HUES64 (cell line): ENCODE data around the gene KCNAB2.
"Not testable (repeated sequence)": the region's sequence is repeated elsewhere in the genome, so short reads cannot be mapped to it uniquely, and the experiment has no call there.

Source experiments
- H3K27ac ChIP-seq: 2 replicates; pipeline ENCODE4 v1.7.0; 2013; ENCODE audit warnings: low read depth, low read length, inconsistent platforms
- H3K27me3 ChIP-seq: 2 replicates; pipeline ENCODE4 v1.6.1; 2013; ENCODE audit warnings: mild to moderate bottlenecking, low read length; ENCODE audit not compliant: insufficient read depth
- H3K36me3 ChIP-seq: 2 replicates; pipeline ENCODE4 v1.6.1; 2013; ENCODE audit warnings: mild to moderate bottlenecking, low read length; ENCODE audit not compliant: insufficient read depth
- H3K4me1 ChIP-seq: 2 replicates; pipeline ENCODE4 v1.6.1; 2013; ENCODE audit warnings: mild to moderate bottlenecking, low read length, moderate library complexity; ENCODE audit not compliant: insufficient read depth
- H3K4me3 ChIP-seq: 2 replicates; pipeline ENCODE4 v1.5.1; 2013; ENCODE audit warnings: mild to moderate bottlenecking, low read length, moderate library complexity
- H3K9ac ChIP-seq: 2 replicates; pipeline ENCODE4 v1.6.1; 2013; ENCODE audit warnings: mild to moderate bottlenecking, low read depth, low read length
- H3K9me3 ChIP-seq: 2 replicates; pipeline ENCODE4 v1.6.1; 2013; ENCODE audit warnings: low read depth, low read length; ENCODE audit not compliant: insufficient read depth
- WGBS: fragments of 150-250, 120-280 bp; methylation state at CpG from one replicate; pipeline ENCODE4 v1.1.7; 2013; ENCODE audit warnings: missing lambda C conversion rate; 5-methylcytosine and 5-hydroxymethylcytosine counted together

Gene KCNAB2

DNA sequence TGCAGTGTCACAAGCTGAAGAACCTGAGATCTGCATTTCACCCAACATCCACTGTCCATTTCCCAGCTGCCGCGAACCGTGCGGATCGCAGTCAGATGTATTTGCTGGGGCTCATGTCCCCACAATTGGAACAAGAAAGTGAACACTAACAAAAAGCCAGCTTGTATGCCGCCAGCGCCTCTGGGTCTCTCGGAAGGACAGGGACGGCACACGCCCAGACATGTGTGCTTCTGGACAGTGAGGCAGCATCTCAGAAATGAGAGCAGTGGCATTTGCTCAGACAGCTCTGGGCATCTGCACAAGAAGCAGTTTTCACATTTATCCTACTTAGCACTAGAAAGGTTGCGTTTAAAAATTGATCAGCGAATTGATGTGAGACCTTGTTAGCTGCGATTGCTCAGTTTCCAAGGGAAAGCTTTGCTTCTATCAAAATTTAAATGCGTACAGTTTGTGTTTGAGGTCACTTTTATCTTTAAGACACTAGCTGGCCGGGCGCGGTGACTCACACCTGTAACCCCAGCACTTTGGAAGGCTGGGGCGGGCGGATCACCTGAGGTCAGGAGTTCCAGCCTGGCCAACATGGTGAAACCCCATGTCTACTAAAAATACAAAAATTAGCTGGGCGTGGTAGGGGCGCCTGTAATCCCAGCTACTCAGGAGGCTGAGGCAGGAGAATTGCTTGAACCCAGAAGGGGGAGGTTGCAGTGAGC is 28.7 kb downstream of the KCNAB2 start:
- Histone ChIP-seq H3K27me3 (no peaks in the 10 kb centered on the region), H3K9ac (no peak overlapping the region), H3K27ac (no peak overlapping the region), H3K36me3 (no peaks in the 10 kb centered on the region), H3K4me3 (no peak overlapping the region), H3K4me1 (no peaks in the 10 kb centered on the region), H3K9me3 (no peaks in the 10 kb centered on the region)
- WGBS = 95% methylated on average over 21 of the region's 21 CpGs

DNA sequence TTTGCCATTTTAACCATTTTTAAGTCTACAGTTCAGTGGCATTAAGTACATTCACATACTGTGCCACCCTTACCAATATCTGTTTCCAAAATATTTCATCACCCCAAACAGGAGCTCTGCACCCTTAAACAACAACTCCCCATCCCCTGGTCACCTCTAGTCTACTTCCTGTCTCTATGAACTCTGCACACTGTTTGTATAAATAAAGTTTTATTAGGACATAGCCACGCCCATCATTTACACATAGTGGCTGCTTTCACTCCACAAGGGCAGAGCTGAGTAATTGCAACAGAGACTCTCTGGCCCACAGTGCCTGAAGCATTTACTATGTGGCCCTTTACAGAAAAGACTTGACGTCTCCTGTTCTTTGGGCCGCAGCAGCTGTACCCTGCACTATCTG is 30.1 kb downstream of the KCNAB2 start:
- H3K4me3 ChIP-seq = no peak overlapping the region
- H3K36me3 ChIP-seq = no peaks in the 10 kb centered on the region
- no peaks in the 10 kb centered on the region for H3K27me3 ChIP-seq
- H3K27ac ChIP-seq = no peak overlapping the region
- H3K4me1 ChIP-seq = no peaks in the 10 kb centered on the region
- no peak overlapping the region for H3K9ac ChIP-seq
- no peaks in the 10 kb centered on the region for H3K9me3 ChIP-seq
- WGBS = 90% methylated on average over 3 of the region's 3 CpGs

DNA sequence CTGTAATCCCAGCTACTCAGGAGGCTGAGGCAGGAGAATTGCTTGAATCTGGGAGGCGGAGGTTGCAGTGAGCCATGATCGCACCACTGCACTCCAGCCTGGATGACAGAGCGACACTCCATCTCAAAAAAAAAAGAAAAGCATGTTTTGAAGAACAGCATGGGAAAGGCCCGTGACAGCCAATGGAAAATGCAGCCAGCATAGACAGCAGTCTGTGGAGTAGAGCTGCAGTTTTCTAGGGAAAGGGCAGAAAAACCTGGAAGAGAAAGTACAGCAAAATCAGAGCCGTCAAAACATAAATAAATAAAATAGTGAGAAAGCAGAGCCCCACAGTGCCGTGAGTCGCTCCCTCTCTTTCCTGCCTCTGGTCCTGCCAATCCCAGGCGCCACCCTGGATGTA is 31.4 kb downstream of the KCNAB2 start:
- WGBS = 90% methylated on average over 8 of the region's 8 CpGs
- H3K9ac ChIP-seq, H3K9me3 ChIP-seq, H3K4me1 ChIP-seq, H3K27me3 ChIP-seq, H3K27ac ChIP-seq, H3K4me3 ChIP-seq, H3K36me3 ChIP-seq: not testable (repeated sequence)

DNA sequence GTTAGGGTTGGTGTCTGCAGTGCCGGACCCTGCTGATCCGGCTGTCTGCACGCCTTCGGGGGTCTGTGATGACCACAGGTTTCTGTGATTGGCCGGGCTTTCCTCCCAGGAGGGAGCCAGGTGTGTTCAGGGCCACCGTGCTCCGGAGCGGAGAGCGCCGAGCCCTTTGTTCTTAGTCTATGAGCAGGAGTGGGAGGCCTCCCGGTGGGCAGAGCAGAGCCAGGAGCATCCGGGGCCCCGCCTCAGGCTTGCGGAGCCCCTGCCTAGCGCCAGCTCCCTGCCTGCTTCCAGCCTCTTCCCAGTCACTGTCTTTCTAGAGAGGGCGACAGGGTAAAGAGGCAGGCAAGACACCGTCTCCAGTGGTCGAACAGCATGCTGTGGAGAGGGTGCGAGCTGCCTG is 31.8 kb downstream of the KCNAB2 start:
- Histone ChIP-seq H3K27ac (no peak overlapping the region), H3K4me1 (no peaks in the 10 kb centered on the region), H3K27me3 (no peaks in the 10 kb centered on the region), H3K36me3 (no peaks in the 10 kb centered on the region), H3K4me3 (no peak overlapping the region), H3K9me3 (no peaks in the 10 kb centered on the region), H3K9ac (no peak overlapping the region)
- WGBS = 67% methylated on average over 19 of the region's 19 CpGs

DNA sequence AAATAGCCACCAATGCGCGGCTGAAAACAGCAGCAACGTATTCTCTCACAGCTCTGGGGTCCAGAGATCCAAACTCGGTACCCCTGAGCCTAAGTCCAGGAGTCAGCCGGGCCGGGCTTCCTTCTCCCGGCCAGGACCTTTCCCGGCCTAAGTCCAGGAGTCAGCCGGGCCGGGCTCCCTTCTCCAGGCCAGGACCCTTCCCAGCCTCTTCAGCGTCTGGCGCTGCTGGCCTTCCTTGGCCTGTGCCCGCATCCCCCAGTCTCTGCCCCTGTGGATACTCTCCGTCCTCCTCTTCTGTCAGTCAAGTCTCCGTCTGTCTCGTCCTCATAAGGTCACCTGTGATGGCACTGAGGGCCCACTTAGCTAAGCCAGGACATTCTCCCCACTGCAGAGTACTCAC is 32.2 kb downstream of the KCNAB2 start:
- 92% methylated on average over 16 of the region's 16 CpGs for WGBS
- no peaks in the 10 kb centered on the region for H3K4me1 ChIP-seq
- no peak overlapping the region for H3K9ac ChIP-seq
- H3K9me3 ChIP-seq = no peaks in the 10 kb centered on the region
- no peaks in the 10 kb centered on the region for H3K36me3 ChIP-seq
- H3K27me3 ChIP-seq = no peaks in the 10 kb centered on the region
- no peak overlapping the region for H3K4me3 ChIP-seq
- H3K27ac ChIP-seq = no peak overlapping the region

DNA sequence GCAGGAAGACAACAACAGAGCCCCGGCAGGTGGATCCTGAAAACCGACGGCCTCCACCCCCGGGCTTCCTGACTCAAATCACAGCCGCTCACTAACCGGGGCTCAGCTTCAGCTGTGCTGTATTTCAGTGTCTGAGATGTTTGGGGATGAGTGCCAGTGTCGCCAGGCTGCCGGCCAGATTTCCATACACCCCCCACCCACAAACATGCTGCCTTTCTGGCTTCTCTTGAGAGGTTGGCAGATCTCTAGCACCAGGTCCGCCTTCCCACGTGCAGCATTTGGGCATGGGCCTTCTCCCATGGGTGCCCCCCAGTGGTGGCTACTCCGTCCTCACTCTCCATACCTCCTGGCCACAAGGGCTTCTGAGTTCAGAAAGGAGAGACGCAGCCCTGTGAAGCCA is 34.8 kb downstream of the KCNAB2 start:
- Histone ChIP-seq H3K36me3 (no peaks in the 10 kb centered on the region), H3K27ac (no peak overlapping the region), H3K9ac (no peak overlapping the region; the same call in 1 of the 2 replicates), H3K4me1 (0 out of 2 replicates have a peak, but pooled peaks cover 6% of the 10 kb centered on the region), H3K9me3 (no peaks in the 10 kb centered on the region), H3K4me3 (no peak overlapping the region), H3K27me3 (no peaks in the 10 kb centered on the region)
- 61% methylated on average over 12 of the region's 12 CpGs for whole genome bisulfite sequencing

DNA sequence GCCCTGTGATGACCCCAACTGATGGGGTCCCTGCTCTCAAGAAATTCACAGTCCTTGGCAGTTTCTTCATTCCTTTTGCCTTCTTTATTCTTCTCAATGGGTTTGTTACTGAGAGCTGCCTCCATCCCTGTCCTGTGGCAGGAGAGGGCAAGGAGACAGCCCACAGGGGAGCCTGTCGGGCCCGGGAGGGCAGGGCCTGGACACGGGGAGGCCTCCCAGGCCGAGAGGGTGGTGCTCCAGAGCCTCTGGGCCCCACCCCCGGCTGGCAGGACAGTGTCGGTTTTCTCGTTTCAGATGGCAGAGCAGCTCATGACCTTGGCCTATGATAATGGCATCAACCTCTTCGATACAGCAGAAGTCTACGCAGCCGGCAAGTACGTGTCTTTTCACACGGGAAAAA is 36.2 kb downstream of the KCNAB2 start:
- WGBS = 89% methylated on average over 12 of the region's 12 CpGs
- 0 out of 2 replicates have a peak, but pooled peaks cover 6% of the 10 kb centered on the region for H3K4me1 ChIP-seq
- no peak overlapping the region for H3K9ac ChIP-seq
- H3K36me3 ChIP-seq = no peaks in the 10 kb centered on the region
- no peak overlapping the region for H3K27ac ChIP-seq
- no peak overlapping the region for H3K4me3 ChIP-seq
- H3K9me3 ChIP-seq = no peaks in the 10 kb centered on the region
- no peaks in the 10 kb centered on the region for H3K27me3 ChIP-seq

DNA sequence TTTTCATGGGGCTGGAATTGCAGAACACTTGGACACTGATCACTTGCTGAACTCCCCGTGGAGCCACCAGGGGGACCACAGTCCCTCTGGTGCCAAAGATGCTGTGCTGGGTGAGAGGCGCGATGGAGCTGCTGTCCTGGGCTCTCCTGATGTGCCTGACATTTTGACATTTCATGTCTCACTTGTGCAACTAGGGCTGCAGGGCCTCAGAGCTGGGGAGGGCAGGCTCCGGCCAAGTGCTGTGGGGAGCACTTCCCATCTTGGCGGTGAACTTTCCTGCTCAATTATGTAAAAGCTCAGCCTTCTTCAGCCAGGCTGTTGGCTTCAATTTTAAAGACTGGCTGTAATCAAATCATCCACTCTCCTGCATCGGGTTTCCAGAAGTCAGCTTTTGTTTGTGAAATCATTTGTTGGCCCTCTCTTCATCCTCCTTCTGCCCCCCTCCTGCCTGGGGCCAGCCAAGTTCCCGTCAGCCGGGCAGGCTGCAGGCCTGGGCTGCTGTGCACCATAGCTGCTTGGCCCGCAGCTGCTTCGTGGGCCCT is 36.8 kb downstream of the KCNAB2 start:
- 86% methylated on average over 10 of the region's 10 CpGs for WGBS
- no peaks in the 10 kb centered on the region for H3K27me3 ChIP-seq
- H3K9ac ChIP-seq = no peak overlapping the region

DNA sequence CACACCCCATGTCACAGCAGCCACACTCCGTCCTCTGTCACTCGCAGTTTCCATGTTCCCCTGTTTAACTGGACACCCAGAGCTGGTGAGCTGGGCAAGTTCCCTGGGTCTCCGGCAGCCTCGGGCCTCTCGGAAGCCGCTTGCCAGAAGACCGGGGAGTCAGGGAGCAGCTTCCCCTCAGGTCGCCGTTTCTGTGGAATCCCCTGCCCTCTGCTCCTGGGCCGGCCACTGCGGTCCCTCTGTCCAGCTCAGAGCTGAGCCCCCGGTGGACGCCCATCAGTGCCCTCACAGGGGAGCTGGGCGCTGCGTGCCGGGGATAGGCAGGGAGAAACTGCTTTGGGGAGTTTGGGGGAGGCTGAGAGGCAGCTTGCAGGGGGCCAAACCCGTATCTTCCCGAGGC is 37.7 kb downstream of the KCNAB2 start:
- Histone ChIP-seq H3K4me1 (0 out of 2 replicates have a peak, but pooled peaks cover 6% of the 10 kb centered on the region), H3K27ac (peak overlapping the region; percentile 29; the same call in 1 of the 2 replicates), H3K4me3 (no peak overlapping the region), H3K9me3 (no peaks in the 10 kb centered on the region), H3K36me3 (no peaks in the 10 kb centered on the region), H3K27me3 (no peaks in the 10 kb centered on the region), H3K9ac (no peak overlapping the region)
- 84% methylated on average over 18 of the region's 18 CpGs for WGBS

More for the DNA sequence above, 36.8 kb downstream of the KCNAB2 start:
- no peaks in the 10 kb centered on the region for H3K36me3 ChIP-seq
- H3K4me3 ChIP-seq = no peak overlapping the region
- 0 out of 2 replicates have a peak, but pooled peaks cover 6% of the 10 kb centered on the region for H3K4me1 ChIP-seq
- no peak overlapping the region for H3K27ac ChIP-seq
- H3K9me3 ChIP-seq = no peaks in the 10 kb centered on the region

DNA sequence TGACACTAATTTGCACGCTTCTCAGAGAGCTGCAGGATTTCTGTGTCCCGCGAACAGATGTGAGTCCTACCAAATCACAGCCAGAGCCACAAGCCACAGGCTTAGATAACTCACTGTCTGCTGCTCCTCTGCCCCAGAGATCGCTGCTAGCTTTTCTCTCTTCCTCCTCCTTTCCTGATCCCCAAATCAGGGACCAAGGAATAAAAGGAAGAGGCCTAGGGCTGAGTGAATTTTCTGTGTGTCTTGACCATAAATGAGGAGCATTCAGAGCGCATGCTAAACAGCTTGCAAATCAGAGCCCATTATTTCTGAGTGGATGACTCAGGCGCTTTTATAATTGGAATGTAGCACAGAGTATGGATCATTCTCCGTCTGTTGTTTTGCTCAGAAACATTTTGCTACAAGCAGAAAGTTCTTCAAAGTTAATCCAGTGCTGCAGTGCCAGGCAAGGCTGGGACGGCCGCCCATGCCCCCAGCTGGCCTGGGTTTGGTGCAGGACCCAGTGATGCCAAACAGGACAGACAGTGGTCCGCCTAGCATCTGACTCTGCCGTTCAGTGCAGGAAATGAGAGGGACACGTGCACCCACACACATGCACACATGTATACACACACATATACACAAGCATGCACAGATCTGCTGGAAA is 38.2 kb downstream of the KCNAB2 start:
- H3K27me3 ChIP-seq = no peaks in the 10 kb centered on the region
- 0 out of 2 replicates have a peak, but pooled peaks cover 6% of the 10 kb centered on the region for H3K4me1 ChIP-seq
- WGBS = 78% methylated on average over 12 of the region's 12 CpGs
- no peaks in the 10 kb centered on the region for H3K9me3 ChIP-seq
- peak overlapping the region; percentile 29; the same call in 1 of the 2 replicates for H3K27ac ChIP-seq
- H3K4me3 ChIP-seq = no peak overlapping the region
- no peak overlapping the region for H3K9ac ChIP-seq
- no peaks in the 10 kb centered on the region for H3K36me3 ChIP-seq

DNA sequence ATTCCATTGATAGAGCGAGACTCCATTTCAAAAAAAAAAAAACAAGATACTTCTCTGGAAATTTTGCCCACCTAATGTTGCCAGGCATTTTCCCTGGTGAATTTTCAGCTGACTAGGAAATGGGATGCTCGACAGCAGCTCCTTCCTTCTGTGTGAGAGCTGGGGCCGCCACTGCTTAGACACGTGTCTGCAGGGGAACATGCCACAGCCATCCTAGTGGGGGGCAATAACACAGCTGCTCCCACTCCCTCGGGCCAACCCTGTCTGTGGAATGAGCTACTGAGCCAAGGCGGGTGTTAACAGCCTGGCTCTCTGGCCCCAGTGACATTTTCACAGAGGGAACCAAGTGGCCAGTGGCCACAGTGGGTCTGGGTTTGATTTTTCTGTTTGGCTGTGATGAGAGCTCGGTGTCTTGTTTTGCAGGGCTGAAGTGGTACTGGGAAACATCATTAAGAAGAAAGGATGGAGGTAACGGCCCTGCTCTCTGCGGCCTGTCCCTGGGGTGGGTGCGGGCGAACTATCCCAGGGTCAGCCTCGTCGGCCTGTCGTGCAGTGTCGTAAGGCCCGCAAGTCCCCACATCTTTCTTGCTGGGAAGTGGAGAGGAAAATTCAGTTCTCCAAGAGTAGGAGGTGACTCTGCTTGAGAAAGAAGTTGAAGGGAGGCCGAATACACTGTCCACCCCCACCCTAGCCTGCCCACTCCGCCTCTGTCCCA is 39.2 kb downstream of the KCNAB2 start:
- no peak overlapping the region for H3K9ac ChIP-seq
- 92% methylated on average over 18 of the region's 18 CpGs for WGBS
- no peaks in the 10 kb centered on the region for H3K9me3 ChIP-seq
- H3K36me3 ChIP-seq = no peaks in the 10 kb centered on the region
- no peak overlapping the region for H3K4me3 ChIP-seq
- H3K27ac ChIP-seq = no peak overlapping the region
- H3K4me1 ChIP-seq = 0 out of 2 replicates have a peak, but pooled peaks cover 6% of the 10 kb centered on the region
- H3K27me3 ChIP-seq = no peaks in the 10 kb centered on the region
